HG03095 (cell line): ENCODE measurements around the gene SLC9C1.
"Not testable (repeated sequence)": the region's sequence is repeated elsewhere in the genome, so short reads cannot be mapped to it uniquely, and the experiment has no call there.

Experiments
- ATAC-seq: cut with Tn5 transposase; IDR thresholded peaks from one replicate; pipeline ENCODE4 v1.9.1; 2021; ENCODE audit warnings: moderate library complexity; ENCODE audit not compliant: unreplicated experiment

SLC9C1 gene

GRCh38 chr3:112199622-112200316, 94.2 kb downstream of the SLC9C1 start:
- ATAC-seq: no peak

- ATAC-seq: no peak
Observed at GRCh38 chr3:112197131-112197530, 96.9 kb downstream of the SLC9C1 start.

- no peak for ATAC-seq
Observed at GRCh38 chr3:112187300-112187699, 106.7 kb downstream of the SLC9C1 start.

GRCh38 chr3:112185423-112186035, 108.5 kb downstream of the SLC9C1 start:
- not testable (repeated sequence) for ATAC-seq

GRCh38 chr3:112175646-112176045, 118.4 kb downstream of the SLC9C1 start:
- ATAC-seq: no peak

GRCh38 chr3:112175037-112175436, 119.0 kb downstream of the SLC9C1 start:
- ATAC-seq: no peak

GRCh38 chr3:112171144-112171543, 122.9 kb downstream of the SLC9C1 start:
- ATAC-seq: no peak

GRCh38 chr3:112170046-112170445, 124.0 kb downstream of the SLC9C1 start:
- no peak for ATAC-seq

GRCh38 chr3:112167758-112168157, 126.3 kb downstream of the SLC9C1 start:
- peak; percentile 85 for ATAC-seq

- ATAC-seq: no peak
Observed at GRCh38 chr3:112149136-112149535, 144.9 kb downstream of the SLC9C1 start.

- no peak for ATAC-seq
Observed at GRCh38 chr3:112143689-112144088, 150.3 kb downstream of the SLC9C1 start.

- no peak for ATAC-seq
Observed at GRCh38 chr3:112143251-112143650, 150.8 kb downstream of the SLC9C1 start.

GRCh38 chr3:112141293-112141692, 152.7 kb downstream of the SLC9C1 start:
- no peak for ATAC-seq

- no peak for ATAC-seq
Observed at GRCh38 chr3:112140584-112140983, 153.4 kb downstream of the SLC9C1 start.

GRCh38 chr3:112138219-112138969, 155.6 kb downstream of the SLC9C1 start:
- no peak for ATAC-seq

- ATAC-seq: no peak
Observed at GRCh38 chr3:112137781-112138180, 156.2 kb downstream of the SLC9C1 start.

- peak; percentile 23 for ATAC-seq
Observed at GRCh38 chr3:112136959-112137693, 156.9 kb downstream of the SLC9C1 start.

GRCh38 chr3:112136046-112136445, 158.0 kb downstream of the SLC9C1 start:
- no peak for ATAC-seq

- no peak for ATAC-seq
Observed at GRCh38 chr3:112134335-112135124, 159.5 kb downstream of the SLC9C1 start.

GRCh38 chr3:112133626-112134334, 160.2 kb downstream of the SLC9C1 start:
- no peak for ATAC-seq
